SHP77 treated with DMSO at 0.1 percent for 48 hours (cell line): Measurements from ENCODE around the gene NREP.

Experiments
- DNase-seq: peaks from one replicate; lab custom pipeline; 2025; lab: John Stamatoyannopoulos, UW

The NREP gene

DNA sequence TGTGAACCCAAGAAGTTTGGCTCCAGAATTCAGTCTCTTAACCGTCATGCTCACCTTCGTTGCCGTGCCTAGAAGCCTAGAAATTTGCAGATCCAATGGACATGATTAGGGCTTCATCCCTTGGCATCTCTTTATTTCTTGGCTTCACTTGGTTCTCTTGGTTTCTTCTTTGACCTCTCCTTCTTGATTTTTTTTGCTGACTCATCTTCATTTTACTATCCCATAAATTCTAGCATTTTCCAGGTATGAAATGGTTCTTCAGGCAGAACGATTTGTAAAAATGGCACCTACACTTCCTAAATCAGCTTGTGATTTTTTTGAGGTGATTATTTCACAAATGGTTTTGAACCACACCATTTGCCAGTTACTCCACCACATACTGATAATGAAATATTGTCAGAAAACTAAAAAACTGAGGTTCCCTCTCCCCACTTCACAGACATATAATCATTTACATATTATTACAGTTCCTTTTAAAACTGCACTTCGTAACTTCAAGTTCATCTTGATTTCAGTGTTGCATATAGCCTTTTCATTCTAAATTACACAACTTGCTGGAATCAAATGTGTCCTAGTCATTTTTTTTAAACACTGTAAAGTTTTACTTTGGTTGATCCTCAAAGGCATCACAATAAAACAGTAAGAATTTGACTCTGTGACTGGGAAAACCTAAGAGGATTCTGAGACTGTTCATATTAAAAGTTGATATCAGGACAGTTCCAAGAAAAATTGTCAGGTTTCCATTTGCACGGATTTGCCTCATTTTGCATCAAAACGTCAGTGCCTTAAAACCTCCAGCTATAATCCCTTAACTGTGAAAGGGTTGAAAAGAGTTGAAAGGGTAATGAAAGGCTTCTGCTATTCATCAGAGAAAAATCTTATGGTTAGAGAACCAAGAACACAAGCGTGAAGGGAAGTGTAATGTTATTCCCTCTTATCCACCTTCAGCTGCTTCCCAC lies 8.9 kb upstream of the NREP start:
- no peak for DNase-seq

DNA sequence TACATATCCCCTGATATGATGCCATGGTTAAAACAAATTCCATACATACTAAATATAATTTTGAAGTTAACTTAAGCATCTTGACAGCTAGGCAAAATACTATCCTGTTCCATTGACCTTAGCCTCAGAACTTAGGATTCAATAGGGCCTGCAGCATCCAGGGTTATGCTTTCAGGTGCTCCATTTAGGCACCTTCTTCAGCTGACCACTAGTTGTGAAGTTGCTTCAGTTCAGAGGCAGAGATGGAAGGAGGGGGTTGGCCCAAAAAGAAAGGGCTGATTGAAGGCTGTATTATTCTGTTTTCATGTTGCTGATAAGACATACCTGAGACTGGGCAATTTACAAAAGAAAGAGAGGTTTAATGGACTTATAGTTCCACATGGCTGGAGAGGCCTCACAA lies 7.0 kb upstream of the NREP start:
- no peak for DNase-seq

DNA sequence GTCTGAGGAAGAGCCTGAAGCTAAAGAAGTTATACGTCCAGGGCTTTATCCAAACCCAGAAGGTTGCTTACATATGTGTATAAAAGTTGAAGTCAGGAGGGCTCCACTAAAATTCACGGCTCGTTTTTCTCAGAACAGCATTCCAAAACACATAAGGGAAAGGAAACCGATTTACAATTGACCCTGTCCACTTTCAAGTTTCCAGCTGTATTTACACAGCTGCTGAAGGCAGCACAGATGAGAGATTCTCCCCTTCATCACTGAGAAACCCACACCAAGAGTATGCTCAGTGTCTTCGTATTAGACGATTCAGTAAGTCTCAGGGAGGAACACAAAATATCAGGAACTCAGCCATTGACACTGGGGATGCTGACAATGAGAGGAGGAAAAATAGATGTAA lies 5.9 kb upstream of the NREP start:
- peak; percentile 23 for DNase-seq

DNA sequence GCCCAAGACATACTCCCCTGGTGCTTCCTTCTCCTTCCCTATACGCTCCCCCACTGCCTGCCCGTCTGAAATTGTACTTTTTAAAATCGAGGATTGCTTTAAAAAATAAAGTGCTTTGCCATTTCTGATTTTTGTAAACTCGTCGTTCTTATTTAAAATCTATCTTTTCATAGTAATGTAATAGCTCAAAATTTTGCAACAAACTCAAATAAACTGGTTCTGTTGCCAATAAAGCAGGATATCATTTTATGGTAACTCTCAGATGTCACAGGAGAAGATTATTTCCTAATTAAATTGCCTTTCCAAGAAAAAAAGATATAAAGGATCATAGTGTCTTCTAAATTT lies 1.3 kb upstream of the NREP start:
- DNase-seq, result no peak

DNA sequence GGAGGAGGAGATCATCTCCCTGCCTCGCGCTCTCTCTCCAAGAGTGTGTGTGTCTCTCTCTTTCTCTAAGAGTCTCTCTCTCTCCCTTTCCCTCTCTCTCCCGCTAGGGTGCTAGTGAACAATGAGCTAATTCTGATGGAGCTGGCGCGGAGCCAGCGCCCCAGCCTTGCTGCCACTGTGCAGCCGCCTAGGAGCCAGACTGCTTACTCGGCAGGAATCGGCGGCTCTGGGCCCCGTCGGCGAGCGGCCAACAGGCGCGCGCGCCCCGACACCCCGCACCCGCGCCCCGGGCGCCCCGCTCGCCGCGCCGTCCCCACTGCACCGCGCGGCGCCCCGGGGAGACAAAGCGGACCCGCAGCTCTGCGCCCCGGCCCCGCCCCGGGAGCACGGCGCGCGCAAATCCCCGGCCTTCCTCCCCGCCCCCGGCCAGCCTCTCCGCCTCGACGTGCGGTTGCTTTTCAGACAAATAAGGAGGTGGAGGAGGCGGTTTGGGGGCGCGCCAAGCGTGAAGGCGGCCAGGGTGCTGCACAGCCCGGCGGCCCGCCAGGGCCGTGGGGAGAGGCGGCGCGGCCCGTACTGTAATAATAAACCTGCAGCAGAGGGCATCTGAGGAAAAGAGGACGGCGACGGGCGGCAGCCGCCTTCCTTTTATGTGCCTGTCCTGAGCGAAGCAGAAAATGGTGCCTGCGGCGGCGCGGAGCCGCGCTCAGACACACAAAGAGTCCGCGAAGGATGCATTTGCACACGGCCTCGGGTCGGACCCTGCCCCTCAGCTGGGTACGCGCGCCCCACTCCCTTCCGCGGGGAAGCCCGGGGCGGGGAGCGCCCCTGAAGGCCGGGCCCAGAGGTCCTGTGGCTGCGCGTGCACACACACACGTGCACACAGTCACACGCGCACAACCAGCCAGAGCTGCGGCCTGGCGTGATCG lies 625 bp upstream of the NREP start:
- peak; percentile 60 for DNase-seq

DNA sequence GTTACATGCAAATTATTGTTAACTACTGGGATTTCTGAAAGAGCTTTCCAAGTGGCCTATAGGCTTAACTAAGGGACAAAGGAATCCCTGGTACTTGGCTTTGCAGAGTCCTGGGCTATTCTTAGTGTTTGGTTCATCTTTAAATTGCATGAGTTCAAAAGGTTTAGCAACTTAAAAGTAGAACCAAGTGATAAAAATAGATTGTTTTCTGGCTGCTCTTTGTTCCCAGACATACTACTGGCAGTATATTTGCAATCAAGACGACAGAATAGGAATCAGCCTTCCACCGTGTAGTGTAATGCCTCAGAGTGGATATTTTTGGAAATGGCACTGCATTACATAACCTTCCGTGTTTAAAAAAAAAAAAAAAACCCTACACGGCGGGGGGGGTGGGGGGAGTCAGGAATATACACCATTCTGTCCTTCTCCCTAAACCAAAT lies 1.0 kb downstream of the NREP start:
- DNase-seq, result no peak

DNA sequence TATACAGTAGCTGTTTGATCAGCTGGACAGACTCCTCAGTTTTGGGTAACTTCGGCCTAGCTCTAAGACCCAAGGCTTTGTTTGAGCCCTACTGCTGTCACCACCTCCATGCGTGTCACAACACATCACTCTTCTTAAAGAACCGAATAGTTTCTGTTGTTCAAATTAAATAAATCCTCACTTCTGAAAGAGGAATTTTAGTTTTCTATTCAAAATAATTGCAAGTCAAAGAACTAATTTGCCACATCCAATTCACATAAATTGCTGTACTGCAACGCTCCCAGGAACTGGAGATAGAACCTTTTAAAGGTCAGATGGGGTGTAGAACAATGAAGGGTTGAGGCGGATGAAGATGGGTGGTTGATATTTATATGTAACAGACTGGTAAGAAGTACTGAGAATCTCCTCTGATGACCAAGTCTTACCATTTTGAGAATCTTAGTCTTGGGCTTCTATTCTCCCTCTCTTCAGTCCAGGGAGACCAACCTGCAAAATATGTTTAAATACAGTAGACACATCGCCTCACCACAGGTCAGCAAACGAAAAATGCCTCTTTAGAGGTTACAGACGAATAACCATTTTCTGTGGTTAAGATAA lies 1.6 kb downstream of the NREP start:
- DNase-seq, result no peak

DNA sequence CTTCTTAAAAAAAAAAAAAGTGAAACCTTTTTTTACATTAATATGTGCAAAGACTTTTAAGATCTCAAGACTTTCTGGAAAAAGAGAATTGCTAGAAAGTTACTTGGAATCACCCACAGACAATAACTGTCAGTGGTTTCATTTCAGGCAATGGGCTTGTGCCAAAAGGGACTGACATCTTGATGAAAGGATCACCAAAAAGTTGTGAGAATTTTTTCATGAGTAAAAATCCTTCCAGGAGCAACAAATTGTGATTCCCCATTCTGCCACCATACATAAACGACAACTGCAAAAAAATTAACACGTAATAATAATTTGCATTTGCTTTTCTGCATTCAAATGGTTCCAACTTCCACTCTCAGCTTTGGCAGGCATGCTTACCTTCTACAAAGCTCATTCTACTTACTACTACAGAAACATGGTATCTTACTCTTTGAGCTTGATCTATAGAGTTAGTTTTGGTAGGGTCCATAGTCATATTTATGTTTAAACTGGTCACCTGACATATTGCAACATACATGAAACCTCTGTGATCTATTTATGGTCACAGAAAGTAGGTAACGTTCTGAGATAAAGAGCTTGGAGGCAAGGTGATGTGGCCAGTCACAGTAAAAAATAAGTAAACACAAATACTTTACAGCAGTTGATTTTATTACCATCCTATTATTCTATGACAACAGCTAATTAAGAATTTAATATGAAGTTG lies 3.0 kb downstream of the NREP start:
- no peak for DNase-seq

DNA sequence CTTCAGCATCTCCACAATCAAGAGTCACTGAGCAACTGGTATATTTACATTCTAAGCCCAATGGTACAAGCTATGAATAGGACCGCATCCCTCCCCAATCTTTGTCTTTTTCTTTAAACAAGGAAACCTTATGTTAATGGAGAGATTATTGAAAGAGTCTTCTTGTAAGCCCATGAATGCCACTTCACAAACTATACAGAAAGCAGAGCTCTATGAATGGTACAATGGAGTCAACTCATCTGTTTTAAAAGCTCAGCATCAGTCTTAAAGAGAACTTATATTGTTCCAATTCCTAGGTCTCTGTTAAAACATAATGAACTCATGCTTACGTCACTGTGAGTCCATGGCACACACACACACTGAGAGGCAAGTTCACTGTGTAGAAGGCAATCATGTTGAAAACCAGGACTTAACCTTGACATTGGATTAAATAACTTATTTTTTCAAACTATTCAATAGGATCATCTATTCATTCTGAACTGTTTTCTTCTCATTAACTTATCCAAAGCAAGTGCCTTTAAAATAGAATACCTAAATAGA lies 4.5 kb downstream of the NREP start:
- DNase-seq, result no peak

DNA sequence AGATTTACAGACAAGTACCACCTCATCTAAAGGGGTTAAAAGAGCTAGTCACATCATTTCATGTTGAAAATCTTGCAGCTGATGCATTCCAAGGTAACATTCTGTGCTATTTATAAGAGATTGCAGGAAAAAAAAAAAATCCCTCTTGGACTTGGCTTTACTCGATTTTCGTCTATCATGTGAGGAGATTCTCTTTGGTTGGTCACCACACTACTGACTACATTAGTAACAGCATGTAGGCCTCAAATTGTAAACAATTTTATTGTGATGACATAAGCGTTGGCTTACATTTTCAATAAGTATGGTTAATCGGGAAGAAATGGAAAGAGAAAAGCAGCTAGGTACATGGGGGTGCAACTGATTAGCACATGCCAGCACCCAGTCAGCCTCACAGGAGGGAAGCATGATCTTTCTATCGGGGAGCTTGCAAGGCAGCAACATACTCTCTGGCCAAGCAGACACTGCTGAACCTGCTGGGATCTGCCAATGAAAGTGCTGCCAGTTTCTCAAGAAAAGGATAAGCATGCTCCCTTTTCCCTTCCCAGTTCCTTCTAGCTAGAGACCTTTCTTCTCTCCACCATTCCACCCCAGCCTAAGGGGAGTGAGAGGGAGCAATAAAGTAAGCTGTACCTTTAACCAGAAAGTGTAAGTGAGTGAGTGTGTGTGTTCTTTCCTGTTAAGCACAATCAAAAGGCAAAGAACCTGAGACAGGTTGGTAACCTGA lies 7.5 kb downstream of the NREP start:
- no peak for DNase-seq

DNA sequence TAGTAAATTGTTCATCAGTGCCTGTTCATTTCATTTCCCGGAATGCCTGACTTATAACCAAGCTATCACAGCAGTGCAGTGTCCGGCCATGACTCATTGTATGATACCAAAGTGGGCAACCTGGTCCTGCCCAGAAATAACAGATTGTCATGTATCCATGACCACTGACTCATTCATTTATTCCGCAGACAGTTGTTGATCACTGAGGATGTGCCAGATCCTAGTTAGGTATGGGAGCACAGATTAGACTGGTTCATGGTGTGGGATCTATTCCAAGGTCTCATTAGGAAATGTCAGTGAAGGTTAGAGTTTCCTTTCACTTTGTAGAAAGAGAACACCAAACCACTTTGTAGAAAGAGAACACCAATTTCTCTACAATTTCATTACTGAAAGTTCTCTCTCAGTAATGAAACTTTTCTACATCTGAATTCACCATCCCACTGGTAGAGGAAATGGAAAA lies 8.7 kb downstream of the NREP start:
- no peak for DNase-seq

DNA sequence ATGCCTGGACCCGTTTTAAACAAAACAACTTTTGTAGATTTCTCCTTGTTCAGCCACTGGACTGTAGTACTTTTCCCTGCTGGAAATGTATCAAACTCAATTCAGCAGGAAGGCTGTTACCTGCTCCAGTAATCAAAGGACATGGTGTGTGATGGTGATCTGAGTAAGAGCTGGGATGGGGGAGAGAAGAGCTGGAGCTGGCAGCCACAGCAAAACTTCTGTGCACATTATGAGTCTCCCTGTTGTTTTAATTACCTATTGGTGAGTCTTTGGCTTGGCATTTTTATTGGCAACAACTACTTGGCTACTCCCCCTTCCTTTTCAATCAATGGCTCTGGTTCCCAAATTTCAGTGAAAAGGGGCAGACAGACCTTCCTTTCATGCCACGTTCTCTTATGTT lies 9.7 kb downstream of the NREP start:
- DNase-seq, result no peak

DNA sequence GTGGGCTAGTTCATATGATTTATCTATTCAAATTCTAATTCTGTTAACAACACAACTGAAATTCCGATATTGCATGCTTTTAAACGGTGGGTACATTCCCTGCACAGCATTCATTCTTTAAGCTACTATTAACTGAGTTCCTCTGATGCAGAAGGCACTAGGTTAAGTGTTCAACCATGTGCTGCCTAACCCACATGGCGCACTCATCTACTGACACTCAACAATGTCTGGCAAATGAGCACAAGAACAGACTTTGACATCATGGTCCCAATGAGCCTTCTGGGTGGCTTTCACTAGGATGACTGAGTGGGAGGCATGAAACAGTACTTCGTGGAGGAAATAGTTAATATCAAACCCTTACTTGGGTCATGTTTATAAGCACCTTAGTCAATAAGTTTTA lies 10.2 kb downstream of the NREP start:
- DNase-seq, result no peak

DNA sequence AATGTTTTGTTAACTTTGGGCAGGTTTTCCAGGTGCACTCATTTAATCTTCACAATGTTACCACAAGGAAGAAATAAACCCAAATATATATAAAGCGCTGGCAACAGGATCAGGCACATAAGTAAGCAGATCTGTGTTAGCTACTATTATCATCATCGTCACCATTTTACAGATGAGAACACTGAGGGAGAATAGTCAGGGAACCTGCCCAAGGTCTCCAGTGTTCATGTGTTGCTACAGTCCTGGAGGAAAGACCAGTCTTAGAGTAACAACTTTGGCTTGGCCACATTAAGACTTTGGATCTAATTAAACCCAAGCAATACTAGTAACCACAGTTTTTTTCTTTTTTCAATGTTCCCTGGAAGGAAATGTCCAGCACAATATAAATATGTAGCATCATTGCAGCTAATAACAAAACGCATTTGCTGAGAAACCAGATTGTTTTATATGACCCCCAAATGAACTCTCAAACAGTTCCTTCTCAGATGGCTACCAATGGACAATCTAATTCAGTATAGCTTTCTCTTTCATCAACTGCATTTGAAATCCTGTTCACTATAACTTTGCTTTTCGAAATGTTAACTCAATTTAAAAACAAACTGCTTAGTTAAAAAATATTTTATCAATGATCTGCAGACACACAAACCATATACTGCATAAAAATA lies 11.8 kb downstream of the NREP start:
- DNase-seq, result no peak

DNA sequence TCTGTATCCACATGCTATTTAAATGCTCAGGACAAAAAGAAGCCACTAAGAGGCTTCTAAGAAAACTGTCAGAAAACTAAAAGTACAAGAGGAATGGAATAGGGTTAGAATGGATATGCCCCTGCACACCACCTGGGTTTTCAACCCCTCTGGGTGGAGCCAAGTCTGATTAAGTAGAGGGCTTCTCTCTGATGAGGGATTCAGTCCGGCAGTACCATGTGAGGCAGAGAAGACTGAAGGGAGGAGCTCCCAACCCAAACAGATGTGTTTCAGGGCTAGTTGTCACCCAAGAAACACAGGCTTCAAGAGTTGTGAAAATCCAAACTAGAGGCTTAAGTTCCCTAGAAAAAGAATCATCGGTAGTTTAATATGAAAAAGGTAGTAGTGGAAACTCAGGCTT lies 12.5 kb downstream of the NREP start:
- no peak for DNase-seq

DNA sequence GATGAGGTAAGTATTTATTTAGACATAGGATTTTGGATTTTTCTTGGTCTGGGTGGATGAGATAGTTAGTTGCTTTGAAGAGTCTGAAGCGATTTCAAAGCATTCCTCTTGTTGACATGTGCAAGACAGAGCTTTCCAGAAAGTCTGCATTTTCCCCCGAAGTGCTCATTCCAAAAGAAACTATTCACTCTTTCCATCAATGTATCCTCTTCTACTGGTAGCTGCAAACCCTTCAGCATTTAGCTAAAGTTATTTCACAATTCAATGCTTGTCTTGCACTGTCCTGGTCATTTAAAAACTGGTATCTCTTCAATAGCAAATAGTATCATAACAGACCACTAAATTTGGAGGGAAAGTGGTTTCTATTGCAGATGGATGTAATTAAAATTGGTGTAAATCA lies 13.0 kb downstream of the NREP start:
- DNase-seq, result no peak

DNA sequence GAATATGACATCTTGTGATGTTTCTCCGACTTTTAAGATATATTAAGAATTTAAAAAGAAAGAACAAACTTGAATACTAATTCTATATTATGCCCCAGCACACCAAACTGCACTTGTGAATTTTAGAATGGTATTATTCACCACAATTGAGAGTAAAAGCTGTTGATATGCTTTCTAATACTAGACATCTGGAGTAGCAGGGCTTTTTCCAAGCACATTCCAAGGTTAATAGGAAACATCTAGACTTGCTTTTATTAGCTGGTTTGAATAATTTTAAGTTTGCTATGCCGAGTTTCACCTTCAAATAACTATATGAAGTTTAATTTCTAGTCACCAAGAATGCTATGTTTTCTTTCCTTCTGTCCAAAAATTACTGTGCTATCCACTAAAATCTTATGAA lies 13.5 kb downstream of the NREP start:
- DNase-seq, result no peak

DNA sequence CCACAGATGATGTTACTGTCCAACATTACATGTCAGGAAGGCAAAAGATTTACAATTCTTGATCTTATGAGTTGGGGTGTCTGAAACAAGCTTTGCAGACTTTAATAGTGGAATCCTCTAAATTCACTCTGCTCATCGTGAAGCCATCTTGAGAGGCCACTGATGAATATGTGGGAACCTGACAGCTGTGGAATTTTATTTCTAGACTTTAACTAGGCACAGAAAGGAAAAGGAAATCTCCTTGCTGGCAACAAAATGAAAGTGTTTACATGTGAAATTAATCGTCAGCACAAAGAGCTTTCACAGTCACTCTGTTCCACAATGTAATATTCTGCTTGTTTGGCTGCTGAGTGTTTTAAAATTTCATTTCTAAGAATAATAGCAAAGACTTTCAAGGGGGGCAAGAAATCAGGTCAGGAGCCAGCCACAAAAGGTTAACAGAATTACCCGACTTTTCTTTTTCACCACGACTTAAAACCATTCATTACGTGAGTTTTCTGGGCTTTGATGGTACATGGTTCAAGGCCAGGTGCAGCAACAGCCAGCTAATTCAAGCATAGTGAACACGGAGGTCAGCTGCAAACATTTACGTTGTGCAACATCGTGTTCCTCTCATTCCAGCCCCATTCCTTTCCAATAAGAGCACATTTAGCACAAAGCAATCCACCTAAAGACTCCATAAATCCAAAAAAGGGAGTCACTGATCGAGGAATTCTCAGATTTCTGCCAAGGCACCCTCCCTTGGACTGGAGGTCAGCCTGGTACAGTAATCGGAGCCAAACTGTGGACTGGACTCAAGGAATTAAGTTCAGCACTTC lies 14.6 kb downstream of the NREP start:
- no peak for DNase-seq

DNA sequence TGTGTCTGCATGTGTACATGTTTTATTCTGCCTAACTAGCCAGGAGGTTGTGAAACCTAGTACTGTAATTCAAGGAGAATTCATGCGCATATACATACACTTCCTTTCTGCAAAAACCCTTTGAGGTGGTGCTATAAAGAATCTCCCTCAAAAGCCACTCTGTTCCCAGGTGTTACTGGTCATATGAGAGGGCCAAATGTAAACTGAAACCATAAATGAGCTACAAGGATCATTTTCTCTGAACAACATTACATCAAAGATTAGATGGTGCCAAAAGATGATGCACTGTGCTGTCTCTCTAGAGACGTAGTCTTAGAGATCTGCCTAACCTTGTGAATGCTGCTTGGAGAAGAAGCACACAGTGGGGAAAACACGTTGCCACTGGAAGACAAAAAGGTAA lies 15.7 kb downstream of the NREP start:
- DNase-seq, result no peak

DNA sequence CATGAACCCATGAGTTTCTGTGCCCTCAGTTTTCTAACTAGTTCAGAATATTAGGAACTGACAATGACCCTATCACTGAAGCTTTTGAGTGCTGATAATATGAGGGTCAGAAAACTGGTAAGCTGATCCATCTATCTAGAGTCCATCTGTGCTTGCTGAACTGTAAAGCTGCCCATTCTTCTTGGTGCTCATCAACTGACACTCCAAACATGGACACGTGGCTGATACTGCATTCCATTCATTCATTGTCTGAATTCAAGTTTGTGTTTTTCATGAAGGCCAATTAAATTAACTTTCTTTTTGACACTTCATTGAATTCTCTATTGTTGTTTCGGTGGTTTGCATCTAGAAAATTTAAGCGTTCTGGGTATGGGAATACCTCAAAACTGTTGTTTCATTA lies 17.6 kb downstream of the NREP start:
- no peak for DNase-seq
